NCI-H1417 treated with DMSO at 0.1 percent for 48 hours (cell line): ENCODE measurements around the gene KANK3.
A peak's percentile ranks its signal among the peaks of the same experiment; 100 is the strongest.
"Not testable (repeated sequence)": the region's sequence is repeated elsewhere in the genome, so short reads cannot be mapped to it uniquely, and the experiment has no call there.

Experiments used
- DNase-seq: peaks from one replicate; lab custom pipeline; 2025; lab: John Stamatoyannopoulos, UW

The KANK3 gene

DNA sequence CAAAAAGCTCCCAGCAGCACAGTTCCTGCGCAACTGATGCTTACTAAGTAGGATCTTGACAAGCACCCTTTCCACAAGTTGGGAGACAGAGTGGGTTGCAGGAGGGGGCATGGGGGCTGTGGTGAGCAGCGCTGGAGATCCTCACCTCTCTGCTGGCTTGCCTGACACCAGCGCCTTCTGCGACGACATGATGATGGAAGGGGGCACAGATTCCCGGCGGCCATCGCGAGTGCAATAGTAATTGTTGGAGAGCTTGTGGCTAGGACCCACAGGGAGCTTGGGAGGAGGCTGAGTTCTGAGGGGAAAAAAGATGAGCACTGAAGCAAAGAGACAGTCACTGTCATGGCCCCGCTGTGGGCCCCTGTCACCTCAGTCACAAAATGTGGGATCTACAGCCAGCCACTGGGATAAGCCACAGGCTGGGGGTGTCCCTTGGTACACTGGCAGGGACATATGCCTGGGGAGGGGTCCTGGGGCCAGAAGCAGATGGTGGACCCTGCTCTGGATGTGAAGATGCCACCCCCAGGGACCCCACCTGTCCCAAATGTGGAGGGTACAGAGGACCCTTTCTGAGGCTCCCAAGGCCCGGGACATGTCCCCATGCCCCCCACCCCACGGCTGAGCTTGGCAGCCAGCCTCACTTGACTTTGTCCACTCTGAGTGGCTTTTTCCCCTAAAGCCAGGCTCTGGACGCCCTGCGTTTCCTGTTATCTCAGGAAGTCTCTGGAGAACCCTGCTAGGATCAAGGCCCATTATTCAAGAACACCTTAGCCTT, 26.5 kb downstream of the KANK3 start:
- DNase-seq: no peak

DNA sequence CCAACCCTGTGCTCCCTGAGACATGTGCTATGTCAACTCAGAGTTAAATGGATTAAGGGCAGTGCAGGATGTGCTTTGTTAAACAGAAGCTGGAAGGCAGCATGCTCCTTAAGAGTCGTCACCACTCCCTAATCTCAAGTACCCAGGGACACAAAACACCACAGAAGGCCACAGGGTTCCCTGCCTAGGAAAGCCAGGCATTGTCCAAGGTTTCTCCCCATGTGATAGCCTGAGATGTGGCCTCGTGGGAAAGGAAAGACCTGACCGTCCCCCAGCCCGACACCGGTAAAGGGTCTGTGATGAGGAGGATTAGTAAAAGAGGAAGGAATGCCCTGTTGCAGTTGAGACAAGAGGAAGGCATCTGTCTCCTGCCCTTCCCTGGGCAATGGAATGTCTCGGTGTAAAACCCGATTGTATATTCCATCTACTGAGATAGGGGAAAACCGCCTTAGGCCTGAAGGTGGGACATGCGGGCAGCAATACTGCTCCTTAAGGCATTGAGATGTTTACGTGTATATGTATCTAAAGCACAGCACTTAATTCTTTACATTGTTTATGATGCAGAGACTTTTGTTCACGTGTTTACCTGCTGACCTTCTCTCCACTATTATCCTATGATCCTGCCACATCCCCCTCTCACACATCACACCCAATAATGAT, 28.0 kb downstream of the KANK3 start:
- not testable (repeated sequence) for DNase-seq

DNA sequence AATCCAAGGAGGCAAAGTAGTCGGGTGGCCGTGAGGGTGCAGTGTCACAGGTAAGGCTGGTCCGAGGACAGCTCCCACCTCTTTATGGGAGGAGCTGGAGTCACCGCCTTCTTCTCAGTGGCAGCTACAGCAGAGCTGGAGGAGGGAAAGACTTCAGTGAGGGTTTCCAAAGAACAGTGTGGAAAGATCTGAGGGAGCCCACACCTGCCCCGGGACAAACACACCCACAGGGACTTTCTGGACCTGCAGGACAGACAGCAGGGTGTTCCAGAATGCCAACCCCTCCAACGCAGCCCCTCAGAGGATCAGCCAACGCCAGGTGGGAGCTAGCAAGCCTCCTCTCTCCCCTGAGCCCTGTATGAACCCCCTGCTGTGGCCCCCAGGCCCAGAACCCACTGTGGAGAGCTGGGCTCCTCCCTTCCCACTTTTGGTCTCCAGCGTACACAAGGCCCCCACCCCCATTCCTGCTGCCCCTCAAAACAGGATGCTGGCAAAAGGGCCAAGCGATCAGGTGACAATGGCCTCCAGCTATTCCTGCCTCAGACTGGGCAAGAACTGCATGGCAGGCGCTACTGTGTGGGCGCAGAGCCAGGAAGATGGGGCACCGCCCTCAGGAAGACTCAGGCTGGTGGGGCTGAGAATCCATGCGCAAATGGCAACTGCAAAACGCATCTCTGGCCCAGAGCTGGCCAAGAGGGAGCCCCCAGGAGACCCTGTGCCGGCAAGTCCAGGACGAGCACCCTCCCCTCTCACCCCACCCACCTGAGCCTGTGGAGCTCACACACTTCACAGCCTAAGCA, 31.4 kb downstream of the KANK3 start:
- DNase-seq: no peak

DNA sequence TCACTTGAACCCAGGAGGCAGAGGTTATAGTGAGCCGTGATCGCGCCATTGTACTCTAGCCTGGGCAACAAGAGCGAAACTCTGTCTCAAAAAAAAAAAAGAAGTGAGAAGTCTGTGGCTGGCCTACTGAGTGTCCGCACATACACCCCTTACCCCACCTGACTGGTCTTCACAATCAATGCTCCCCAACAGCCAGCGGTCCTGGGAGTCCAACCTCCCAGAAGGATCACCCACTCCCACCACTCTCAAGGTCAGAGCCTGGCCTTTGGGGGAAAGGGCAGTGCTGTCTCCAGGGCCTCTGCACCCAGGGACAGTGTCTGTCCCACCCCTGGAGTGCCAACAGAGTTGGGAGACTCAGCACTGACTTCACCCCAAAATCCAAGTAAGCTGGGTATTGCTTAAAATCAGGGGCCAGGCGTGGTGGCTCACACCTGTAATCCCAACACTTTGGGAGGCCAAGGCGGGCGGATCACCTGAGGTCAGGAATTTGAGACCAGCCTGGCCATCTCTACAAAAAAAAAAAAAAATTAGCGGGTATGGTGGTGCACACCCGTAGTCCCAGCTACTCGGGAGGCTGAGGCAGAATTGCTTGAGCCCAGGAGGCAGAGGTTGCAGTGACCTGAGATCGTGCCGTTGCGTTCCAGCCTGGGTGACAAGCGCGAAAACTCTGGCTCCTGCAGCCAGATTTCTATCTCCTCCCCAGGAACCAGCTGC, 32.6 kb downstream of the KANK3 start:
- DNase-seq: no peak

- DNase-seq: no peak
These were observed 34.2 kb downstream of the KANK3 start for GRCh38 chr19:8308891-8309291.

GRCh38 chr19:8307965-8308866, 34.8 kb downstream of the KANK3 start, which contains the start of gene CD320:
Gene CD320 (minus strand): TSS chr19:8308358. CDS start chr19:8308290, 68 bp downstream.
- peak; percentile 87 for DNase-seq

GRCh38 chr19:8307400-8307964, 35.6 kb downstream of the KANK3 start:
- no peak for DNase-seq

- DNase-seq: no peak
These were observed 36.6 kb downstream of the KANK3 start for GRCh38 chr19:8306235-8307054.

DNA sequence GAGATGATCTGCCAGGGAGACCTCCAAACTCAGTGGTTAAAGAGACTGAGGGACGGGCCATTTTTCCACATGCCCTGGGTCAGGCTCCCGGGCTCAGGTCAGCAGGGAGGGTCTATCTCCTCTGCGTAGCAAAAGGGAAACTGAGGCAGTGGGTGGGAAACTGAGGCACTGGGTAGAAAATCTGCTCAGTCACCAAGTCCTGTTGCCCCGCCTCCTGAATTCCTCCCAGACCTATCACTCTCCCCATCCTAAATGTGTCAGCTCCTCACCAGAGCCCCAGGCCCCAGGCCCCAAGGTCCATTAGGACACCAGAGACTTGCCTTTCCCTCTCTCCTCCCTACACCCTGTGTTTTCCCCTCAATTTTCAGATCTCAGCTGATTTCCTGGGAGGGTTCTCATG, 37.3 kb downstream of the KANK3 start:
- DNase-seq: no peak

DNA sequence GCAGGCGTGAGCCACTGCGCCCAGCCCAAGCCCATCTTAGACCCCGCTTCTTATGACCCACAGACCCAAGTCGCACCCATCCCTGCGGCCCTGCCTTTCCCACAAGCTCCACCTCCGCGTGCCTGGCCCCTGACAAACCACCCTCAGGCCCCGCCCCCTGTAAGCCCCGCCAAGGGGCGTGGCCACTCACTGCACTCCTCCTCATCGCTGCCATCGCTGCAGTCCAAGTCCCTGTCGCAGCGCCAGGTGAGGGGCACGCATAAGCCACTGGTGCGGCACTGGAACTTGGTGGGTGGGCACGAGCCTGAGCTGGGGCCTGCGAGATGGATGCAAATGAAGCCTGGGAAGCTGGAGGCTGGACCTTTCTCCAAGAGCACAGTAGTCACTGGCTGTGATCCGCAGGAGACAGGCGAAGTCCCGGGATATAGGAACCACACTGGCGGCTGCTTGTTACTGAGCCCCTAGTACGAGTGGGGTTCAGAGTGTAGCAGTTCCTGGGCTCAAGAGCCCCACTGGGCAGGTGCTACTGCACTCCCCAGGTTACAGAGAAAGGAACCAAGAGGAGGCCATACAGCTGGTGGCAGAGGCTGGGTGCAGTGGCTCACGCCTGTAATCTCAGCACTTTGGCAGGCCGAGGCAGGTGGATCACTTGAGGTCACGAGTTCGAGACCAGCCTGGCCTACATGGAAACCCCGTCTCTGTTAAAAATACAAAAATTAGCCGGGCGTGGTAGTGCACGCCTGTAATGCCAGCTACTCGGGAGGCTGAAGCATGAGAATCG, 38.0 kb downstream of the KANK3 start:
- DNase-seq: no peak

DNA sequence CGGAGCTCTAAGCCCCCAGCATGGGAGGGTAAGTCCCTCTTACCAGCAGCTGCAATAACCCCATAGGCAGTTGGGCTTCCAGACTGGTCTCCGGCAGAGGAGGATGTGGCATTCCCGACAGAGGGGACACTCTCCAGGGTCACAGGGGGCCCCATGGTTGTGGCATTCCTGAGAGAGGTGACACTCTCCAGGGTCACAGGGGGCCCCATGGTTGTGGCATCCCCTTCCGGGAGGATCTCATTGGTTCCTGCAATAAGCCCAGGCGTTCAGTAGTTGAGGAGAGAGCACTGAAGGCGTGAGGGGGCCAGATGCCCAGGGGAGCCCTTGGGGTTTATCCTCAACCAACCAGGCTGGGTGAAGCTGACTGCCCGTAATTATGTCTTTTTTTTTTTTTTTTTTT, 40.3 kb downstream of the KANK3 start:
- no peak for DNase-seq

DNA sequence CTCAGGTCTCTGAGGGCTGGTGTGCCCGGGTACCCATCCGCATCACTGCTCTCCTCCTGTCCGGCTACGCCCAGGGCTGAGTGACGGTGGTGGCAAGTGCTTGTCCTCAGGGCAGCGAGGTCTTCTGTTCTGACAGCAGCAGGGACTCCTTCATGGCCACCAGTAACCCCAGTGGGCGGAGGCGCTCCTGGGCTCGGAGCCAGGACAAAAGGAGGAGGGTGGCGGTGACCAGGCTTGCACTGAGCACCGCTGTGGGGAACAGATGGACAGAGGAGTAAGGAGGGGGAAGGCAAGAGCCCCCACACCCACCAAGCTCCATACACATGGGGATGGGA, 40.7 kb downstream of the KANK3 start:
- no peak for DNase-seq

DNA sequence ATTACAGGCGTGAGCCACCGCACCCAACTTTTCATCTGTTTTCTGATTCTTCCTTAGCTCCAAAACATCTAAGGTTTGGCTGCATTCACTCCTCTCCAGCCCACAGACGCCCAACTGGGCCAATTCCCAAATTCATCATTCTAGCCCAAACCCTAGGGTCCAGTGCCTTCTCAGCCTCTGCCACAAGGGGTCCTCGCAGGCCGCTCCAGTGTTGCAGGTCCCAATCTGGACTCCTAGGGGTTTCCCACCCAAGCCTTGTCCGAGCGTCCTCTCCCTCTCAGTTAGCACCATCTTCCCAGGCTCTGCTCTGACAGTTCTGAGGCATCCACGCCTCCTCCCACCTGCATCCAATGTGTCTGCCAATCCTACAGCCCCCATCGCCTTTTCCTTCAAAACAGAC, 51.7 kb downstream of the KANK3 start:
- DNase-seq: not testable (repeated sequence)

GRCh38 chr19:8276508-8276907, 66.6 kb downstream of the KANK3 start:
- DNase-seq: not testable (repeated sequence)
